OCI-LY1 (cell line): Measurements from ENCODE around the gene GASK1A.

ENCODE experiments used
- H2AFZ ChIP-seq: fragments of 200-600 bp; sonication (generic), shearing (Covaris generic); 2 replicates; pipeline ENCODE4 v1.6.0; 2014; ENCODE audit warnings: antibody characterized with exemption, mild to moderate bottlenecking, low read length
- H3F3A ChIP-seq: fragments of 200-600 bp; sonication (generic), shearing (Covaris generic); 2 replicates; pipeline ENCODE4 v1.6.0; 2014; ENCODE audit warnings: mild to moderate bottlenecking, antibody characterized with exemption, low read length, moderate library complexity; ENCODE audit not compliant: insufficient read depth
- H3K27ac ChIP-seq: fragments of 200-600 bp; sonication (generic); 2 replicates; pipeline ENCODE4 v1.5.1; 2014; ENCODE audit warnings: low read length, mixed run types, mild to moderate bottlenecking, low read depth; ENCODE audit not compliant: poor library complexity, severe bottlenecking
- H3K27me3 ChIP-seq: fragments of 200-600 bp; sonication (generic); 2 replicates; pipeline ENCODE4 v1.6.0; 2014; ENCODE audit warnings: antibody characterized with exemption, mild to moderate bottlenecking, low read length, moderate library complexity; ENCODE audit not compliant: insufficient read depth
- H3K36me3 ChIP-seq: fragments of 200-600 bp; sonication (generic); 2 replicates; pipeline ENCODE4 v1.6.1; 2014; ENCODE audit warnings: mild to moderate bottlenecking, antibody characterized with exemption, low read length, moderate library complexity, mixed read lengths; ENCODE audit not compliant: insufficient read depth
- H3K4me1 ChIP-seq: fragments of 200-600 bp; sonication (generic); 2 replicates; pipeline ENCODE4 v1.5.1; 2014; ENCODE audit warnings: mild to moderate bottlenecking, low read length, moderate library complexity; ENCODE audit not compliant: insufficient read depth, severe bottlenecking
- H3K4me2 ChIP-seq: fragments of 200-600 bp; sonication (generic), shearing (Covaris generic); 2 replicates; pipeline ENCODE4 v1.6.1; 2014; ENCODE audit warnings: low read length
- H3K4me3 ChIP-seq: fragments of 200-600 bp; sonication (generic); 2 replicates; pipeline ENCODE4 v1.5.1; 2014; ENCODE audit warnings: low read length, low read depth, mild to moderate bottlenecking, mixed read lengths; ENCODE audit not compliant: poor library complexity, severe bottlenecking
- H3K79me2 ChIP-seq: fragments of 200-600 bp; shearing (Covaris generic); 2 replicates; pipeline ENCODE4 v1.6.1; 2016; ENCODE audit warnings: mixed run types, low read length, mixed read lengths; ENCODE audit not compliant: insufficient read depth
- H3K9ac ChIP-seq: fragments of 200-600 bp; sonication (generic), shearing (Covaris generic); 2 replicates; pipeline ENCODE4 v1.6.1; 2014; ENCODE audit warnings: mild to moderate bottlenecking, low read length, mixed read lengths
- H3K9me2 ChIP-seq: fragments of 200-600 bp; sonication (generic), shearing (Covaris generic); 2 replicates; pipeline ENCODE4 v1.6.1; 2014; ENCODE audit warnings: low read depth, mild to moderate bottlenecking, low read length, mixed read lengths
- H3K9me3 ChIP-seq: fragments of 200-600 bp; shearing (Covaris generic); 2 replicates; pipeline ENCODE4 v1.6.1; 2014; ENCODE audit warnings: low read length, mixed read lengths
- H4K20me1 ChIP-seq: fragments of 200-600 bp; sonication (generic), shearing (Covaris generic); 2 replicates; pipeline ENCODE4 v1.6.0; 2016; ENCODE audit warnings: mild to moderate bottlenecking, low read length; ENCODE audit not compliant: insufficient read depth
- CTCF ChIP-seq: fragments of 200-600 bp; sonication (generic), shearing (Covaris generic); IDR thresholded peaks from 2 replicates; pipeline ENCODE4 v1.5.1; 2017; ENCODE audit warnings: mild to moderate bottlenecking, antibody characterized with exemption, low read length, moderate library complexity, mixed read lengths
- EZH2 ChIP-seq: fragments of 200-600 bp; sonication (generic), shearing (Covaris generic); IDR thresholded peaks from 2 replicates; pipeline ENCODE4 v1.8.0; 2017; ENCODE audit warnings: borderline replicate concordance, mixed run types, mild to moderate bottlenecking, antibody characterized with exemption, low read length, moderate library complexity, mixed read lengths

Gene GASK1A

DNA sequence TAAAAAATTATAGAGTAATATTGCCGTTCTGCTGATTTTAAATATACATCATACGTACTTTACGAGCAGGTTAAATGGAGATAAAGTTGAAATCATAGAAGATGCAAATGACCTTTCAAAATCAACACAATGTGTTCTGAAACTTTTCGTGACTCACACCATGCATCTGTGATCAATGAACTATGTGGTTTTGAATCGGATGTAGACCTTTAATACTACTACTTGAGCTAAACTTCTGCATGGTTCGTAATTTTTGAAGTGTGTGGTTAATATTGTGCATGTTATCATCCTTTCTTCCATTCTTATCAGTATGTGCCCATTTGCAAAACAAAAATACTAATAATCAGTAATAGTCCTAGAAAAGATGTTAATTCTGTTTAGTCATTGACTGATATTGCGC, 58.9 kb downstream of the GASK1A start:
- Histone ChIP-seq H3K27me3 (no peaks in the 10 kb centered on the region), H3K79me2 (no peaks in the 10 kb centered on the region), H3K9ac (no peak overlapping the region), H3K9me3 (no peaks in the 10 kb centered on the region), H3K4me3 (no peak overlapping the region), H3K36me3 (no peaks in the 10 kb centered on the region), H3K4me1 (no peaks in the 10 kb centered on the region), H3K4me2 (no peak overlapping the region), H2AFZ (no peak overlapping the region), H3K9me2 (no peaks in the 10 kb centered on the region), H4K20me1 (no peaks in the 10 kb centered on the region), H3F3A (no peaks in the 10 kb centered on the region), H3K27ac (no peak overlapping the region)
- TF ChIP-seq CTCF (no peak), EZH2 (no peak)

DNA sequence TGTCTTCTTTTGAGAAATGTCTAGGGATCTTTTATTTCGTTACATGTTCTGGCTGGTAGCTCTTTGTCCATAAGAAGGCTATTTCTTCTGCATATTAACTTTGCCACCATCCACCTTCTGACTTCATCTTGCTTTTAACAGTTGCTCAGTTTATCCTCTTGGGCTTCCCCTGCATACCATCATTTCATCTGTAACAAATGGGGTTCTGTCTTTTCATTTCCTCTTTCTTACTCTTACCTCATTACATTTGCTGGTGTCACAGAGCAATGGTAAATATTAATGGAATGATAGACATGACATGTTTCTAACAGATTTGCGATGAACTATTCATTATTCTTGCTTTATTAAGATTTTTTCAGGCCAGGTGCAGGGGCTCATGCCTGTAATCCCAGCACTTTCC, 62.4 kb downstream of the GASK1A start:
- Histone ChIP-seq H3K27me3 (no peaks in the 10 kb centered on the region), H3K9me2 (no peaks in the 10 kb centered on the region), H2AFZ (no peak overlapping the region), H3F3A (no peaks in the 10 kb centered on the region), H3K4me1 (no peaks in the 10 kb centered on the region), H3K4me3 (no peak overlapping the region), H3K36me3 (no peaks in the 10 kb centered on the region), H3K9ac (no peak overlapping the region), H3K79me2 (no peaks in the 10 kb centered on the region), H3K4me2 (no peak overlapping the region), H3K9me3 (no peaks in the 10 kb centered on the region), H3K27ac (no peak overlapping the region), H4K20me1 (no peaks in the 10 kb centered on the region)
- TF ChIP-seq CTCF = no peak
- TF ChIP-seq EZH2 = no peak

GRCh38 chr3:43043071-43043766, 64.1 kb downstream of the GASK1A start:
- Histone ChIP-seq H3K27ac (no peak overlapping the region), H3K9me2 (no peaks in the 10 kb centered on the region), H3K9me3 (no peaks in the 10 kb centered on the region), H3K9ac (no peak overlapping the region), H3K27me3 (no peaks in the 10 kb centered on the region), H3K4me2 (no peak overlapping the region), H3K36me3 (no peaks in the 10 kb centered on the region), H3K4me1 (no peaks in the 10 kb centered on the region), H2AFZ (no peak overlapping the region), H3F3A (no peaks in the 10 kb centered on the region), H4K20me1 (no peaks in the 10 kb centered on the region), H3K4me3 (no peak overlapping the region), H3K79me2 (no peaks in the 10 kb centered on the region)
- TF ChIP-seq CTCF (no peak), EZH2 (no peak)
